NCI-H2227 (cell line): ENCODE results near the gene KMT2A.
A peak's percentile ranks its signal among the peaks of the same experiment; 100 is the strongest.
"Not testable (repeated sequence)": the region's sequence is repeated elsewhere in the genome, so short reads cannot be mapped to it uniquely, and the experiment has no call there.

Experiments used
- DNase-seq: peaks from one replicate; lab custom pipeline; 2025; ENCODE audit not compliant: unreplicated experiment; lab: John Stamatoyannopoulos, UW

KMT2A gene

GRCh38 chr11:118435893-118436624 lies at the start of gene KMT2A:
Gene KMT2A (plus strand): TSS chr11:118436492. CDS start chr11:118436513, 21 bp downstream.
- peak; percentile 97 for DNase-seq

DNA sequence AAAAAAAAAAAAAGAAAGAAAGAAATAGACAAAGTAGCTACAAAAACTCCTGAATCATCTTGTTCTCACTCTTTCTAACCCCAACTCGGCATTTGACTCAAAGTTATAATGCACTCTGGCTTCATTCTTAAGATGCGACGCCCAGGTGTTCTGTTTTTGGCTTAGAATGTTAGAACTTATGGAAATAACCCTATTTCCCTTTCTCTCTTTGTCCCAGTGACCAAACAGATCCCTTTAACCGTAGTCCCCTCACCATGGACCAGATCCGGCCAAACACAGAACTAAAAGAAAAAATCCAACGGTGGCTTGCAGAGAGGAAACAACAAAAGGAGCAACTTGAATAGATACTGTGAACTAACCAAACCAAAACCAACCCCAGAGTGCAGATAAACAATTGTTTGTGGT lies 40.2 kb upstream of the KMT2A start:
- no peak for DNase-seq

DNA sequence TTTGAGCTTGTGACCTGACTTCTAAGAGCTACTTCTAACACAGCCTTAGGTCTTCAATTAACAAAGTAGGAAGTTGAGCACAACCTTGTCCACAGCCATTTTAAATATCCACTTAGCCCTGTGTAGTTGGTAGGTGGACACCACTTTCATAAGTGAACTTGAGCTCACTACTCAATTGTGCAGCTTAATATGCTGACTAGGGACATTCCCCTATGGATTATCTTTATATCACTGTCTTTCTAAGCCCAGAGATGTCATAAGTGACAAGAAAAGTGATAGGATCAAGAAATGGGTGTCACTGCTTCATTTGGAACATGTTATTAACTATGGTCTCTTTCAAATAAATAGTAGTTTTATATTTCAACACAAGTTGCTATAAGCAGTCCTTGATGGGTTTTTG lies 38.8 kb upstream of the KMT2A start:
- no peak for DNase-seq

DNA sequence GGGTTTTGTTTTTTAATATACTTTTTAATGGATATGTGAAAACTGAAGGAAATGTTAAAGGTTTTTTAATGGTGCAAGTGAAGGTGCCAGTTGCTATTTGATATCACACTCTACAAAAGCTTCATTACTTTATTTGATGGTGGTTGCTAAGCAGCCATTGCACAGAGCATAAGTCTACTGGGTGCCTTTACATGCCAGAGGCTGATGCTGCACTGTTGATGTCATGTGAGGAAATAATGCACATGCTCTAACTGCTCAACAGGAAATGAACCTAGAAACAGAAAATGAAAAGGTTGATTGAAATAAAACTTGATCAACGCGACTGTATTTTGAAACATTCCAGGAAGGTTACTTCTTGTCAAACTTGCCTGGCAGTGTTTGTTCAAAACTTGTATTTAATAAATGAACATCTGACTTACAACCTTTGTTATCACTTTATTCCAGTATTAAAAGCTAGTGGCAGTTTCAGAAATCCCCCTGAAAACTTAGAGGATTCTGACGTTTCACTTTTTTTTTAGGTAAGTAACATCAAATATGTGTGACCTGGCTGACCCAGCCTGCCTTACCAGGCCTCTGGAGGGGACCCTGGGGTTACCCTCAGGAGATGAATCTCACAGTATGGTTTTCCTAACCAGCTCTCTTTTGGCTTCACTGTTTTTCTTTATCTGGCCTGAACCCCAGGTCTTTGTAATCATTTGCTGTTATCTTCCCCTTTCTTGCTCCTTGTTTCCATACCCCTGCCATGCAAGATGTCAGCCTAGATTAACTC lies 37.3 kb upstream of the KMT2A start:
- DNase-seq, result no peak

GRCh38 chr11:118401151-118401879 lies 35.0 kb upstream of the KMT2A start, which contains the start of gene ATP5MG:
Gene ATP5MG (plus strand): TSS chr11:118401606. CDS start chr11:118401666, 60 bp downstream.
- peak; percentile 89 for DNase-seq

DNA sequence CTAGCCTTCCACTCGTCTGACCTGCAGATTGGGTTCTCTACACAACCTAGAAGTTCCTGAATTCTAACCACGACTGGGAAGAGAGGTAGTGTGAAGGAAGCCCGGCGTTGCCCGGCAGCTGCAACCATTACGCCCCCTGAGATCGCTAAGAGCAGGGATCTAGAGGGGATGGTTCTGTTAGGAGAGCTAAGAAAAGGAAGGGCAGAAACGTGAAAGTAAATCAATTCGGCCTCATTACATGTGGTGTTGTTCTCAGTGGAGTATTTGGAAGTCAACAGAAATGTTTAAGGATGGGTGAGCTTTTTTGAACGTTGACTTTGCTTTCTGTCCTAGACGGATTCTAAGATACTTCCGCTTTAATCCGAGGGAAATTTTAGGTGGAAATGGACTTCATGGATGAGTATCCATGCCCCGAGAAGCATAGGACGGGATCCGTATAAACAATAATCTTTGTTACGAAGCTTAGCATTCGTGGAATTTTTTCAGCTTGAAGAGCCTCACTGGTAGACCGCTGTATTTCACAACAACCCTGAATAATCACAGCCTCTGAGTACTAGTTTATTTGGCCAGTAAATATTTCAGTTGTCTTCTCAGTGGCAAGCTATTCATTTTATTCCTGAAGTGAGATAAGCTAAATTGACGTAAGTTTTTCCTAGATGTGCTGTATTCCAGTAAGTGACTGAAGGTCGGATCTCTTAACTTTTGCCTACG lies 34.3 kb upstream of the KMT2A start:
- DNase-seq, result peak; percentile 37

GRCh38 chr11:118402594-118402993 lies 33.7 kb upstream of the KMT2A start:
- DNase-seq, result not testable (repeated sequence)

- peak; percentile 35 for DNase-seq
Measured at GRCh38 chr11:118406599-118407166, 29.6 kb upstream of the KMT2A start.

DNA sequence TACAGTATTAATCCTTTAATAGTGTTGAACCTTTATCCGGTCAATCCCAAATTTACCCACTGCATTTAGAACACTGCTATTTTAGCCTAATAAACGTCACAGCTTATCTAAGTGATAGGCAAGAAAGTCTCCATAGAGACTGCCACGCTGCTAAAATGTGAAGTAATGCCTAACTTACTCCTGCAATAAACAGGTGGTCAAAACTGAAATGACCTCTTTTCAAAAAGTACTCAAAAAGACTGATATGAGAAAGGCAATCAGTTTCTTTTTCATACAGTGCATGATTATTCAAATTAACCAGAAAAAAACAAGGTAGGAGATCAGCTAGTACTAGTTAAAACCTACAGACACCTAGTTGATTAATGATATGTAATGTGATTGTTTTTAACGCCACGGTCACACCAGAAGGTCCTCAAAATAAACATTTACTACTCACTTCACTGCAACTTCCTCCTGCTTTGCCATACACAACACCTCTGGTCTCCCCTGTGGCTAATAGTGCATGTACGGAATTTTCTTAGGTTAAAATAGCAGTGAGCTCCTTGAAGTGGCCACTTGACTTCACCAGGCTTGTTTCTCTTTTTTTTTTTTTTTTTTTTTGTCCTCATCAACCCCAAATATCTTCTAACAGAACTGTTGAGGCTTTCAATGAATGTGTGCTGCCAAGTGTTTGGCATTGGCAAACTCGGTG lies 26.1 kb upstream of the KMT2A start:
- no peak for DNase-seq

DNA sequence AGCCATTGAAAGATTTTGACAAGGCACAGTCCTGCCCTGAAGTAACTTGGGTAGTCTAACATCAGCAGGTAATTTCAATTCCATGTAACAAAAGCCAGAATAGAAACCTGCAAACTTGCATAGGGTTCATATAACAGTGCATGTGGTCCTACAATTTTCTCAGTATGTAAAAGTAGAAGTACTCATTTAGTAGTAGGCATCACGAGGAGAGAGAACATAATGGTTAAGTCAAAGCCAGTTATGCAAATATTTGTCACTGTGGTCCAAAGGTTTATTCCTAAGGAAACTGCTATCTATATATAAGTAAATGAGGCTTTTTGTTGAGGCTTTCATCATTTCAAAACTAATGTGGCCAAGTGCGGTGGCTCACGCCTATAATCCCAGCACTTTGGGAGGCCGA lies 24.8 kb upstream of the KMT2A start:
- DNase-seq, result no peak

DNA sequence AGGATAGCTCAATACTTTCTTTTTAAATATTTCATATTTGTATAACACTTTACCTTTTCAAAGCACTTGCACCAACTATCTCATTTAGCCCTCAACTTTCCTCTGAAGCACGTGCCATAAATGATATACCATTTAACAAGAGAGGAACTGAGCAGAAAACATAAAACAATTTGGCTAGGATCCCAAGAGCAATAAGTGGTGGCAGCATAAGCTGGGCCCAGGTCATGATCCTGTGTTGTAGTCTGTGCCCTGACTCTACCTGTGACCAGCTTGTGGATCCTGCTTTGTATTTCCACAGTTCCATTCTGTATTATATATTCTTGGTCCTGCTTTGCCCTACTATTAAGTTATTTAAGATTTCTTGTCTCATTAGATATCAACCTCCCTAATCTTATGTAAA lies 23.4 kb upstream of the KMT2A start:
- DNase-seq, result no peak

DNA sequence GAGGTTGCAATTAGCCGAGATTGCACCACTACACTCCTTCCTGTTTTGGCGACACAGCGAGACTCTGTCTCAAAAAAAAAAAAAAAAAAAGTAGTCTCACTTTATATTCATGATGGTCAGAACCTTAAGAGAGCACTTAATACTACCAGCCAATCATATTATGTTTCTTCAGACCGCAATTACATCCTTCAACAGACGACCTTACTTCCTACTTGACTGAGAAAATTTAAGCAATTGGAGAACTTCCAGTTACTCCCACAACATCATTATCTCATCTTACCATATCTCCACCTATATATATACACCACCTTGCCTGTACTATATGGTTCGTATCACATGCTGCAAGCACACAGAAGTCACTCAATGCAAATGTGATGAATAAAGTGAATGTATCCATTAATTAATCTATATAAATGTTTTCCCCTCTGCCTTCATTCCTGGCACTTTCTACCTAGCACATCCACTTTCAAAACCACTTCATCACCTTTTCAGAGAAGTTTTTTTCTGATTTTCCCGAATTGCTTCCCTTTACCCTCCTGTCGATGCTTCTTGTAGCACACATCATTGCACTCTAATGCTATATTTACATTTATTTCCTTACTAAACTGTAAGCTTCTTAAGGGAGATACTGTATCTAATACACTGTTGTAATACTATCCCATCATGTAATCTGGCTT lies 21.1 kb upstream of the KMT2A start:
- DNase-seq, result no peak

DNA sequence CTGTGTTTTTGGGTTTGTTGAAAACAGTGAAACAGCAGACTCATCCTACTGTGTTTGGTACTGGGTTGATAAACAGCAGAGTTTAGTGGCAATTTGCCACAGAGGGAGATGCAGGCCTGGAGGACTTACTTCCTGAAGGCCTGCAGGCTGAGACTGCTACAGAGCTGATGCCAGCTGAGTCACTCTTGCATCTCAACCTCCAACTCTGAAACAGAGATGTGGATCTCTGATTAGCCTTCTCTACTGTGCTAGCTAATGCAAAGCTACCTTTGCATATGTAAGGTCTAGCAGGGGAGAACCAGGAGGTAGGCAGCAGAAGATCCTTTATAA lies 20.6 kb upstream of the KMT2A start:
- peak; percentile 5 for DNase-seq

GRCh38 chr11:118416900-118417299 lies 19.4 kb upstream of the KMT2A start:
- not testable (repeated sequence) for DNase-seq

DNA sequence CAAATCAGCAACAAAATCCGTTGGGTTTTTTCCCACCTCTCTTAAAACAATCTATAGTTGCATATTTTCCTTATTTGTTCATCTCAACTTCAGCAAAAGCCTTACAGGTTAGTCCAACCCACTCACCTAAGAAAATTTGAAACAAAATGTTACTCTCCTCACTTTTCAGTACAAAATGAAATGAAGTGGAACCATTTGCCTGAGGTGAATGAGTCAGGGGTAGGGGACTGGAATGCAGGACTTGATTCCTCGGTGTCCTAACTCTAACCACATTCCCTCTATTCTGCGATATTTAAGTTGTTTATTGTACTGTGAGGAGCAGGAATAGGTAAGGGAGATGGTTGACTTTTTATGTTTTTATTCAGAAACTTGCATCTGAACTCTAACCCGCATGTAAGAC lies 18.5 kb upstream of the KMT2A start:
- no peak for DNase-seq

DNA sequence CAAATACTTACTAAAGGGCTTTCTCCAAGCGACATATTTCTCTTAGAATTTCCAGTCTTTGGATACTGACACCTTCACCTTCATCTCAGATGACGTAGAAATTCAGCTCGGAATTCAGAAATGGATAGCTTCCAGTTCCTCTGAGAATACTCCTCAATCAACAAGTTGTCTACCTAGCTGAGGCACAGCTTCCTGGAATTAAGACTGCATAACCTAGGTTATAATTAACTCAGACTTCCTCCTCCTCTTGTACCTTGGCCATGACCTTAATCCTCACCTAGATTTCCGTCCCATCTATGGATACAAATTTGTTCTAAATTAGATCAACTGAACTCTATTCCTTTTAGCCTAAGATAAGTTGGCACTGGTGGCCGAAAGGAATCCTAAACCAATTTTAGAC lies 17.5 kb upstream of the KMT2A start:
- DNase-seq, result no peak

- no peak for DNase-seq
Measured at GRCh38 chr11:118427707-118428106, 8.6 kb upstream of the KMT2A start.

- DNase-seq, result no peak
Measured at GRCh38 chr11:118430956-118431355, 5.3 kb upstream of the KMT2A start.

DNA sequence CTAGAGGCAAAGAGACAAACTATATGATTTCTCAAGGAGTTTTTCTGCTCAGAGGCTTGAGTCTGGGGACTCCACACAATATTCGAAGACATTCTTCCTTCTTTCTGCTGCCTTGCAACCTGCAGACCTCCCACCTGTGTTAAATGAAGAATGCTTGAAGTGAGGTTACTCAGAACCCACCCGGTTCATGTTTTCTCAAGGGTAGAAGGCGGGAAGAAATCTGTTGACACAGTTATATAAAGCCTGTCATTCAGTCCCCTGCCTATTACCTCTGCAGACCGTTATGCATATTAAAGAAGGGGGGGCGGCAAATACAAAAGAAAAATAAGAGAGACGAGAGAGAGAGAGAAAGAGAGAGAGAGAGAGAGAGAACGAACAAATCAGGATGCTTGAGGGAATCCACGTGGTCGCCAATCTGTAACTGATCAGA lies 2.2 kb upstream of the KMT2A start:
- peak; percentile 62 for DNase-seq
